ENCODE results near the gene MYOCOS. TPM values are rescaled to one million over a fixed set of nuclear protein-coding genes. Genes with fewer than 3 reads are reported as not detected.

MYOCOS gene
- total and polyA plus RNA-seq, 3 donors from 2014 or later: 0.33 to 0.55 (median 0.37) TPM

- intact Hi-C loops (cut with DNase I; ENCODE audit: low total_unique reads): no loop called here
- no peaks in the 10 kb centered on the region for H3K27me3 ChIP-seq
- no peaks in the 10 kb centered on the region for H3K9me3 ChIP-seq
- H3K36me3 ChIP-seq (ENCODE audit: low read depth, missing control alignments): no peaks in the 10 kb centered on the region
- 94 to 96% methylated on average over 5 of the region's 5 CpGs for WGBS, 2 donors
- no peak overlapping the region for H3K4me3 ChIP-seq
- no peak for DNase-seq
- no peaks in the 10 kb centered on the region for H3K4me1 ChIP-seq
- no peak overlapping the region for H3K27ac ChIP-seq
- TF ChIP-seq POLR2A (IDR thresholded peaks at IDR 0.05): no peak
- TF ChIP-seq CTCF (IDR thresholded peaks at IDR 0.05): no peak
Measured at GRCh38 chr1:171668372-171668771, 46.3 kb downstream of the MYOCOS start.

- no peaks in the 10 kb centered on the region for H3K27me3 ChIP-seq
- TF ChIP-seq POLR2A (IDR thresholded peaks at IDR 0.05): no peak
- no peak for TF ChIP-seq CTCF (IDR thresholded peaks at IDR 0.05)
- no peaks in the 10 kb centered on the region for H3K9me3 ChIP-seq
- intact Hi-C loops (cut with DNase I; ENCODE audit: low total_unique reads): no loop called here
- peak overlapping the region in 1 of 2 donors; percentile 15 for H3K4me3 ChIP-seq
- no peaks in the 10 kb centered on the region for H3K36me3 ChIP-seq (ENCODE audit: low read depth, missing control alignments)
- H3K4me1 ChIP-seq: no peaks in the 10 kb centered on the region
- H3K27ac ChIP-seq: no peak overlapping the region
- no peak for DNase-seq
- WGBS, 2 donors: 67 to 87% methylated on average over 8 to 28 of the region's 28 CpGs
Measured at GRCh38 chr1:171670739-171671138, 48.7 kb downstream of the MYOCOS start.

- H3K4me1 ChIP-seq: no peaks in the 10 kb centered on the region
- peak overlapping the region in 1 of 2 donors; percentile 59 for H3K27ac ChIP-seq
- DNase-seq: no peak
- H3K9me3 ChIP-seq: no peaks in the 10 kb centered on the region
- 70 to 73% methylated on average over 3 of the region's 3 CpGs for WGBS, 2 donors
- H3K27me3 ChIP-seq: no peaks in the 10 kb centered on the region
- H3K36me3 ChIP-seq (ENCODE audit: low read depth, missing control alignments): no peaks in the 10 kb centered on the region
- TF ChIP-seq CTCF (IDR thresholded peaks at IDR 0.05): no peak
- no peak for TF ChIP-seq POLR2A (IDR thresholded peaks at IDR 0.05)
- intact Hi-C loops (cut with DNase I; ENCODE audit: low total_unique reads): no loop called here
- no peak overlapping the region for H3K4me3 ChIP-seq
Measured at GRCh38 chr1:171674431-171675405, 52.7 kb downstream of the MYOCOS start.

Other genes with a start within 250 kb of the MYOCOS start
- gene PRRC2C, start 136.7 kb upstream of the MYOCOS start, total RNA-seq: 100 to 1,000 TPM; 114 to 128 TPM
- 67.0 TPM for gene PRRC2C, start 136.7 kb upstream of the MYOCOS start, polyA plus RNA-seq (ENCODE audit: insufficient read depth, low read depth, low replicate concordance)
- gene MYOC, start 30.4 kb downstream of the MYOCOS start, total RNA-seq: 1 to 10 TPM; 1.3 to 3.0 TPM
- gene MYOC, start 30.4 kb downstream of the MYOCOS start, polyA plus RNA-seq (ENCODE audit: insufficient read depth, low read depth, low replicate concordance): 3.4 TPM
- gene VAMP4, start 119.8 kb downstream of the MYOCOS start, total RNA-seq: 10 to 100 TPM; 22.6 to 23.7 TPM
- gene VAMP4, start 119.8 kb downstream of the MYOCOS start, polyA plus RNA-seq (ENCODE audit: insufficient read depth, low read depth, low replicate concordance): 28.6 TPM
- gene METTL13, start 159.4 kb downstream of the MYOCOS start, total RNA-seq: 10 to 100 TPM; 47.5 to 50.3 TPM
- 47.2 TPM for gene METTL13, start 159.4 kb downstream of the MYOCOS start, polyA plus RNA-seq (ENCODE audit: insufficient read depth, low read depth, low replicate concordance)
- 10 to 100 TPM in 1 of 2 donors, 1 to 10 TPM in 1; 8.4 to 10.2 TPM for gene DNM3, start 219.3 kb downstream of the MYOCOS start, total RNA-seq
- 4.9 TPM for gene DNM3, start 219.3 kb downstream of the MYOCOS start, polyA plus RNA-seq (ENCODE audit: insufficient read depth, low read depth, low replicate concordance)